Cardiac muscle cell (in vitro differentiated cells and primary cell): ENCODE measurements around the gene PXMP2. TPM values are rescaled to one million over a fixed set of nuclear protein-coding genes. Genes with fewer than 3 reads are reported as not detected.

ENCODE experiments used
- DNase-seq, 2 donors: peaks; one replicate each; pipeline versions ENCODE4 v3.0.0 to v3.0.0-alpha.2; 2010 to 2017; ENCODE audit warnings: low read depth in 1 of 2, low spot score in 1 of 2
- H3K27ac ChIP-seq: fragments of 200-600 bp; sonication (generic); 2 replicates; pipeline ENCODE4 v1.5.1; 2016
- H3K27me3 ChIP-seq: fragments of 200-600 bp; sonication (generic); 2 replicates; pipeline ENCODE4 v1.6.0; 2016; ENCODE audit warnings: control low read depth
- H3K36me3 ChIP-seq: fragments of 200-600 bp; sonication (generic); 2 replicates; pipeline ENCODE4 v1.5.1; 2016; ENCODE audit warnings: control low read depth
- H3K4me1 ChIP-seq: fragments of 200-600 bp; sonication (generic); 2 replicates; pipeline ENCODE4 v1.8.1; 2017; ENCODE audit warnings: low read depth, mild to moderate bottlenecking, mixed run types
- H3K4me3 ChIP-seq: fragments of 200-600 bp; sonication (generic); 2 replicates; pipeline ENCODE4 v1.5.1; 2016; ENCODE audit warnings: mild to moderate bottlenecking
- H3K9me3 ChIP-seq: fragments of 200-600 bp; sonication (generic); 2 replicates; pipeline ENCODE4 v1.5.1; 2017; ENCODE audit warnings: low read depth, mild to moderate bottlenecking, control low read depth
- polyA plus RNA-seq: library from polyadenylated mRNA; unstranded; fragments of >200 nt; fragmentation: Nextera tagmentation; extraction: Ambion mirVana; gene quantifications from 2 replicates; pipeline ENCODE4 v1.2.1, GENCODE V29; 2016
- total RNA-seq: library from RNA; depleted of rRNA; stranded (reverse); fragments of >200 nt; gene quantifications from 2 replicates; pipeline ENCODE4 v1.2.3, GENCODE V29; 2016
- TF ChIP-seq, protein P1 (sequence below): IDR thresholded peaks from 2 replicates; pipeline ENCODE4 v1.5.1; 2012; ENCODE audit warnings: low read depth, mild to moderate bottlenecking, low read length

PXMP2 gene
- total and polyA plus RNA-seq, 2 experiments from 2014 or later: 41.6 to 111 TPM

DNA sequence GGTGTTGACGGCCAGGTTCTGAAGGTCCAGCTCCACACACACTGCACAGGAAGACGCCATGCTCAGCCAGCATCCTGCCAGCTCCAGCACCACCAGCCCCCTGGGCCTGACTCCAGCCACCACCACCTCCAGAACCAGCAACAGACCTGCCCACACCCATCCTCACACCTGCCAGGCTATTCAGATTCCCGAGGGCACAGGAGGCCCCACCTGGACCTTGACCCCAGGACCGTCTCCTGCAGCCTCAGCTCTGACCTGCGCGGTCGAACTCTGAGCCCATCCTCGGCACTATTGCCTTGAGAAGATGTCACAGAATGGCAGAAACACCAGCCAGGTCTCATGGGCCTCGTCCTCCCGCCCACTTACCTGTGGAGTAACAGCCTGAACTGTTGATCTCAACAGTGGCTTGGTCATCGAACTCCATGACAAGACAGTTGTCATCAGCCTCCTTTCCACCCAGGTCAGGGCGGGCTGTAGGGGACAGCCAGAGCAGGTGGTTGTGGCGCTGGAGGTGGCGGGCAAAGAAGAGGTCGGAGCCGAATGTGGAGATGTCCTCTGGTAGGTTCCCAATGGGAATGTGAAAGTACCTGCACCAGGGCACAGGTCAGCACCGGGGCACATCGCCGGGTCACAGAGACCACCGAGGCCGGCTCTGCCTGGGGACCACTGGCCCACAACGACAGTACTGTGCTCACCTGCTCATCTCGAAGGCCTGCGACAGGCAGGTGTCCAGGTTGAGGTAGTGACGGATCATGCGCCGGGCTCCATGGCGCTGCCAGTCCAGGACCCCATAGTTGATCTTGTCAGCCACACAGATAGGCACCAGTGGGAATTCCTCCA lies 45.4 kb upstream of the PXMP2 start:
- DNase-seq: no peak
- no peak overlapping the region for H3K4me3 ChIP-seq
- H3K27ac ChIP-seq: no peak overlapping the region
- H3K27me3 ChIP-seq: no peaks in the 10 kb centered on the region
- TF ChIP-seq, protein P1, sequence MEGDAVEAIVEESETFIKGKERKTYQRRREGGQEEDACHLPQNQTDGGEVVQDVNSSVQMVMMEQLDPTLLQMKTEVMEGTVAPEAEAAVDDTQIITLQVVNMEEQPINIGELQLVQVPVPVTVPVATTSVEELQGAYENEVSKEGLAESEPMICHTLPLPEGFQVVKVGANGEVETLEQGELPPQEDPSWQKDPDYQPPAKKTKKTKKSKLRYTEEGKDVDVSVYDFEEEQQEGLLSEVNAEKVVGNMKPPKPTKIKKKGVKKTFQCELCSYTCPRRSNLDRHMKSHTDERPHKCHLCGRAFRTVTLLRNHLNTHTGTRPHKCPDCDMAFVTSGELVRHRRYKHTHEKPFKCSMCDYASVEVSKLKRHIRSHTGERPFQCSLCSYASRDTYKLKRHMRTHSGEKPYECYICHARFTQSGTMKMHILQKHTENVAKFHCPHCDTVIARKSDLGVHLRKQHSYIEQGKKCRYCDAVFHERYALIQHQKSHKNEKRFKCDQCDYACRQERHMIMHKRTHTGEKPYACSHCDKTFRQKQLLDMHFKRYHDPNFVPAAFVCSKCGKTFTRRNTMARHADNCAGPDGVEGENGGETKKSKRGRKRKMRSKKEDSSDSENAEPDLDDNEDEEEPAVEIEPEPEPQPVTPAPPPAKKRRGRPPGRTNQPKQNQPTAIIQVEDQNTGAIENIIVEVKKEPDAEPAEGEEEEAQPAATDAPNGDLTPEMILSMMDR: no peak
- peaks cover 17% of the 10 kb centered on the region for H3K36me3 ChIP-seq
- no peaks in the 10 kb centered on the region for H3K9me3 ChIP-seq
- no peaks in the 10 kb centered on the region for H3K4me1 ChIP-seq

DNA sequence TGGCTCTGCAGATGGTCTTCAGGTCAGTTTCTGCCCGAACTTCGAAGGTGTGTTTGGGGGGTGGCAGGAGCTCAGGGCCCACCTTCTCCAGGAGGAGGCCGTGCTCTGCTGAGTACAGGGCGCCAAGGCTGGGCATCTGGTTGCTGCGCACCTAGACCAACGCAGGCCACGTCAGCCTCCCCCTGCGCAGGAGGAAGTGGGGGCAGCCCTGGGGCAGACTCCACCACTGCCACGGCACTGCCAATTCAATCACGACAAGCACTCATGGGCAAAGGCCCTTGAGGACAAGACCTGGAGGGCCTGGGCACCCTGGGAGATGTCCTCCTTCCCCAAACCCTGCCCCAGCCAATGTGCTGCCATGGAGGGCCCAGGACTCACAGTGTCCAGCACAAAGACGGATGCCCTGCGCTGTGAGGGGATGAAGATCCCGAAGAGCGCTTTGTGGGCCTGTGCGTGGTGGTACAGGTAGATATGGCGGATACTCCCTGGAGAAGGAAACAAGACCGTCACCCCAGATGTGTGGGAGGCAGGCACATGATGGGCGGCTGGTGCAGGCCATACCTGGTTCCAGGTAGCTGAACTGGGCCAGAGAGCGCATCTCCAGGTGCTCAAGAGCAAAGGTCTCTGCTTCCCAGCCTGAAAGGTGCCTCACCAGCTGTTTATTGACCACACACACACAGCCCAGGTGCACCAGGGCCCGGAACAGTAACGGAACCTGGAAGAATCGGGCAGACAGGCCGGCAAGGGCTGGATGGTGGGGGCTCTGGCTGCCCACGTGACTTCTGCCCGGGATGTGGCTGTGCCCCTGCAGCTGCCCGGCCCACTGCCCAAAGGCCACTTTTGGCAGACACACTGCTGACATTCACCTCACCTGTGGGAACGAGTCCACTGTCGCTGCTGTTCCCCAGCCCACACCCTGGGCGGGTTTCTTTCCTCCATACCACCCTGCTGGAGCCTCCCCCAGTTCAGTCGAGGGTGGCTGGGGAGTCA lies 44.2 kb upstream of the PXMP2 start:
- no peak overlapping the region for H3K4me3 ChIP-seq
- H3K36me3 ChIP-seq: peaks cover 9% of the 10 kb centered on the region
- TF ChIP-seq, protein P1: no peak
- no peak for DNase-seq
- no peaks in the 10 kb centered on the region for H3K27me3 ChIP-seq
- H3K4me1 ChIP-seq: no peaks in the 10 kb centered on the region
- no peak overlapping the region for H3K27ac ChIP-seq
- H3K9me3 ChIP-seq: no peaks in the 10 kb centered on the region

DNA sequence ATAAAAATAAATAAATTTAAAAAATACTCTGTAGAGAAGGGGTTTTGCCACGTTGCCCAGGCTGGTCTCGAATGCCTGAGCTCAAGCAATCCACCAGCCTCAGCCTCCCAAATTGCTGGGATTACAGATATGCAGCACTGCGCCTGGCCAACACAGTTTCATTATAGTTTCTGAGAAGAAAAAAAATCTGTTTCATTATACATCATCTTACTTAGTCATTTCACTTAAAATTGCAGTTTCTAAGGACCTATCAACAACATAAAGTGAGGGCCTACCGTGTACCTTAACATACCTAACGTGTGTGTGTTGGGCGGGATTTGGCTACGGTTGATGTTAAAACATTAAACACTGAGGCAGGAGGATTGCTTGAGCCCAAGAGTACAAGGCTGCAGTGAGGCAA lies 40.5 kb upstream of the PXMP2 start:
- no peak for DNase-seq
- peaks cover 5% of the 10 kb centered on the region for H3K36me3 ChIP-seq
- H3K27ac ChIP-seq: no peak overlapping the region
- H3K4me3 ChIP-seq: no peak overlapping the region
- H3K9me3 ChIP-seq: no peaks in the 10 kb centered on the region
- TF ChIP-seq, protein P1: no peak
- no peaks in the 10 kb centered on the region for H3K27me3 ChIP-seq
- H3K4me1 ChIP-seq: no peaks in the 10 kb centered on the region

DNA sequence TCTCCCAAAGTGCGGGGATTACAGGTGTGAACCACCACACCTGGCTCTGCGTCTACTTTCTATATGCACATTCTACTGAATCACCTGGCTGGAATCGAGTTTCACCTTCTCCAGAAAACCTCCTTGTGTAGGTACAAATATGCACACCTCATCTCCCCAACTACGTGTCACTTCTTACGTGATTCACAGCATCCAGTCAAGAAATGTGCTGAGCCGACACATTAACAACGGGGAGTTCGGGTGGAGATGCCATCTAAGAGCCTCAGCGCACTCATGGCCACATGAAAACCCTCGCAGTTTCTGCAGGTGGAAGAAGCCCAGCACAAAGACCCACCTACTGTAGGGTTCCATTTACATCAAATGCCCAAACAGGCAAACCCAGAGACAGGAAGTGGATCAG lies 39.5 kb upstream of the PXMP2 start:
- TF ChIP-seq, protein P1: no peak
- Histone ChIP-seq H3K4me1 (no peaks in the 10 kb centered on the region), H3K9me3 (no peaks in the 10 kb centered on the region), H3K27ac (no peak overlapping the region), H3K27me3 (no peaks in the 10 kb centered on the region), H3K36me3 (peaks cover 3% of the 10 kb centered on the region), H3K4me3 (no peak overlapping the region)
- no peak for DNase-seq

DNA sequence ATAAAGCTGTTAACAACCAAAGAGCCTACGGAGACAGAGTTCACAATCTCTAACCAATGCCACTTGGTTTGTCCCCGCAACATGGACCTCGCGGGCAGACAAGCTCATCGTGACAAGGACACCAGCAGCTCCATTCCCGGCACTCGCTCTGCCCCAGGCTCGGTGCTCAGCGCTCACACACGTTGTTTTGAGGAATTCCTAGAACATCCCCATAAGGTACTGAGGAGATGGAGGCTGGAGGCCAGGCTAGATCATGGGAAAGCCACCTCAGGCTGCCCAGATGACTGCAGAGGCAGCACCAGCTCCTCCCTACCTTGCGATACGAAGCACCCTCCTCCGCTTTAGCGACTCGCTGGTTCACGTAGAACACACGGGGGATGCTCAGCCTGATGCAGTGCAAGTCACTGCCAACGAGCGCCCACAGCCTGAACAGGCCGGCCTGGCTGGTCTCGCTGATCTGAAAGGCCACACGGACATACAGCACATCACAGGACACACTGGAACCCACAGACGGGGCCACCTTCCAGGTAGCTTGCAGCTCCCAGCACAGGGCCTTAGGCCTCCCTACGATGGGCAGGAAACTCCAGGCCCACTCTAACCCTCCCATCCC lies 38.7 kb upstream of the PXMP2 start:
- no peaks in the 10 kb centered on the region for H3K9me3 ChIP-seq
- no peak for DNase-seq
- H3K4me3 ChIP-seq: no peak overlapping the region
- H3K27ac ChIP-seq: no peak overlapping the region
- peaks cover 3% of the 10 kb centered on the region for H3K36me3 ChIP-seq
- TF ChIP-seq, protein P1: no peak
- no peaks in the 10 kb centered on the region for H3K4me1 ChIP-seq
- H3K27me3 ChIP-seq: no peaks in the 10 kb centered on the region
